HG03139 (cell line): ENCODE measurements around the gene NEXN.

Source experiments
- ATAC-seq: cut with Tn5 transposase; IDR thresholded peaks from one replicate; pipeline ENCODE4 v1.9.1; 2021; ENCODE audit not compliant: unreplicated experiment

The NEXN gene

DNA sequence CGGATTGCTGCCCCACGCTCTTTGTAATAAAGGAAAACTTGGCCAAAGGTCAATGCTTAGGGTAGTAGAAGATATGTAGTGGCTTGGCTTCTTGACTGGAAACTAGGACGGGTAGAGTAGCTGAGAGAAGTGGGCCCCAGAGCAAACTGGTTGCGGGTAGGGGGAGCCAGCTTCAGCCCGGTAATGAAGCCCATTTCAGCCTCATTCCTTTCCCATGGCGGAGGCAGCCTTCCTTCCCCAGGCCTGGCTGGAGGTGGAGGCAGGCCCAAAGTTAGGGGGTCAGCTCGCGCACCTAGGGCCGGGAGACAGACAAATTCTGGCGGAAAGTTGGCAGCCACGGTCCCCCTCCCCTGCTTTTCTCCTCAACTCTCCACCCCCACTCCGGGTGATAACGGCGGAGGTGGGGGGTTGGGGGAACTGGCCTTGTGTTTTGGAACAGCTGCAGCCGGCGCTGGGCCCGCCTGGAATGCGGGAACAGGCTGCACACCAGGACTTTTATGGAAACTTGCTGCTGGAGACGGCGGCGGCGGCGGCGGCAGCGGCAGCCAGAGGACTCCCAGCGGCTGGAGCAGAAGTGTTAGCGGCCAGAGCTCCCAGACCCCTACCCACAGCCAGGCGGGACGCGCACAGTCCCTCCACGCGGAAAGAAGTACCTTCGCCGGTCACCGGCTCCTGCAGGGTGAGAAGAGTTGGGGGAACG, at the start of gene NEXN:
NEXN (plus strand) TSS at position 544 of the 700 bp plus-strand sequence. CDS start 27,483 bp downstream, outside the sequence.
- ATAC-seq = peak; percentile 39

GRCh38 chr1:77841574-77841973, 46.9 kb upstream of the NEXN start:
- no peak for ATAC-seq

DNA sequence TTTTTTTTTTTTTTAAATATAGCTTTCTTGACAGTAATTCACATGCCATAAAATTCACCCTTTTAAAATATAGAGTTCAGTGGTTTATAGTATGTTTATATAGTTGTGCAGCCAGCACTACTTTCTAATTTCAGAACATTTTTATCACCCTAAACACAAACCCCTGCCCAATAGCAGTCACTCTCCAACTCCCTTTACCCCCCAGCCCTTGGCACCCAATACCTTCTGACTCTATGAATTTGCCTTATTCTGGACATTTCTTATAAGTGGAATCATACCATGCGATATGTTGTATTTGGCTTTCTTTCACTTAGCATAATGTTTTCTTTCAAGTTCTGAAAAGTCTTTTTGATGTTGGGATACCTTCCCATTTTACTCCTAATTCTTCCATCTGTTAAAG, 42.5 kb upstream of the NEXN start:
- ATAC-seq = no peak

GRCh38 chr1:77846966-77847365, 41.5 kb upstream of the NEXN start:
- no peak for ATAC-seq

DNA sequence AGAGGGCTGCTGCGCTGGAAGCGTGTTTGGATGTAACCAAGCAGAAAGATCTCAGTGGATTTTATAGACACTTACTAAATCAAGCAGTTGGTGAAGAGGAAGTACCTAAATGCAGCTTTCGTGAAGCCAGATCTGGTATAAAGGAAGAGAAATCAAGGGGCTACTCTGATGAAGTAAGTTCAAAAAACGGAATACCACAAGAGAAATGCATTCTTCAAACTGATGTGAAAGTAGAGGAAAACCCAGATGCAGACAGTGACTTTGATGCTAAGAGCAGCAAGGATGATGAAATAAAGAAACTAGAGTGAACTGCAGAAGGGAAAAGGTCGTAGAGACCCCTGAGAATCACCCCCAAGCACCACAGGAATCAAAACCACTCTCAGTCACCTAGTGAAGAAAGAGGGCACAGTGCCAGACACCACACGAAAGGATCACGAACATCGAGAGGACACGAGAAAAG, 40.8 kb upstream of the NEXN start:
- ATAC-seq = no peak

DNA sequence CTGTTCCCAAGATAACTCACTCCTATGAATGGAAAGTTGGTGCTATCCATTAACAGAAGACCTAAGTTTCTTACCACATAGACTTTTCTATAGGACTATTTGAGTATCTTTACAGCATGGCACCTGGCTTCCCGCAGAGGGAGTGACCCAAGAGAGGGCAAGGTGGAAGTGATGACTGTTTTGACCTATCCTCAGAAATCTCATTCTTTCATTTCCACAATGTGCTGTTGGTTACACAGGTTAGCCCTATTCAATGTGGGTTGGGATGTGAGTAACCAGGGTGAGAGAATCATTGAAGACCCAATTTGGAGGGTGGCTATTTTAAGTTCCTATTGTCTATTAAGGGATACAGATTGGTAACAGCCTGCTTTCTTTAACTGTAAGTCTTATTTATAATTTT, 38.3 kb upstream of the NEXN start:
- ATAC-seq = no peak

GRCh38 chr1:77857552-77857951, 30.9 kb upstream of the NEXN start:
- no peak for ATAC-seq

- no peak for ATAC-seq
These were observed 29.7 kb upstream of the NEXN start for GRCh38 chr1:77858725-77859124.

GRCh38 chr1:77859248-77859647, 29.2 kb upstream of the NEXN start:
- no peak for ATAC-seq

GRCh38 chr1:77866296-77866695, 22.1 kb upstream of the NEXN start:
- ATAC-seq = no peak

GRCh38 chr1:77872645-77873044, 15.8 kb upstream of the NEXN start:
- ATAC-seq = no peak

DNA sequence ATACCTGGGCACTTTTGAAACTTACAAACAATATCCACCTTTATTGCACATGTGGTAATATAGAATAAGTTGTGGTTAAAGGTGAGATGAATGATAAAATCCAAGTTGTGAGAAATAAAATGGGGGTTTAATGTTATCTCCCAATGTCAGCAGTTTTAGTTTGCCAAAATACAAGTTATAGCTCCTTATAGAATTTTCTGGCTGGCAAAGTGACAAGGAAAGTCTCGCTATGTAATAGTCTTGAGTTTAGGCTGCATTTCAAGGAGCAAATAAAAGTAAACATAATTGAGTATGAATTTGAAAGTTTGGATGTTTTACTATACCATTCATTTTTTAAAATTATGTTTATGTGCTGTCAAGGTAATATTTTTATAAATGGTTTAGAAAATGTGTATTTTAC, 15.0 kb upstream of the NEXN start:
- ATAC-seq = no peak

DNA sequence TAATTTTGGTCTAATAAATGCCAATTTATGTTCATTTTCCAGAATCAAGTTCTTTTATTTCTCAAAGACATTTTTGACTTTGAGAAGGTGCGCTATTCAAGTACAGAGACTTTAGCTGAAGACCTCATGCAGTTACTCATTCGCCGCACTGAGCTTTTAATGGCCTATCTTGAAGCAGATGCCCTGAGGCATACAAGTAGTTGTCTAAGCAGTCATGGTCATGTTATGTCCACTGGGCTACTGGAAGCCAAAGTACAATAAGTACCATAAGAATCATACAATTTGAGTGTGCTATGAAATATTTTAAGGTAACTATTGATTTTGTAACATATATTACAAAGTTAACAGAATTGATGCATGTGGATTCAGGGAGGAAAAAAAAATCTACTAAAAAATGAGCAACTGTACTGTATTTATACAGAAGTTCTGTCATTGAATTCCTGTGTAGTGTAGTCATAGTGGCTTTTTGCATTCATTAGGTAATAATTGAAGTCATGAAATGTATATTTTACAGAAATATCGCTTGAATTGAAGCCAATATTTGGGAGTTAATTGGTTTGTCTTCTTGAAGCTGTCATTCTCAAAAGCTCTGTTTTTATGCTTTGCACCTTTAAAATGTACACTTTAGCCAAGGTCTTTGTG, 13.5 kb upstream of the NEXN start:
- ATAC-seq = no peak

DNA sequence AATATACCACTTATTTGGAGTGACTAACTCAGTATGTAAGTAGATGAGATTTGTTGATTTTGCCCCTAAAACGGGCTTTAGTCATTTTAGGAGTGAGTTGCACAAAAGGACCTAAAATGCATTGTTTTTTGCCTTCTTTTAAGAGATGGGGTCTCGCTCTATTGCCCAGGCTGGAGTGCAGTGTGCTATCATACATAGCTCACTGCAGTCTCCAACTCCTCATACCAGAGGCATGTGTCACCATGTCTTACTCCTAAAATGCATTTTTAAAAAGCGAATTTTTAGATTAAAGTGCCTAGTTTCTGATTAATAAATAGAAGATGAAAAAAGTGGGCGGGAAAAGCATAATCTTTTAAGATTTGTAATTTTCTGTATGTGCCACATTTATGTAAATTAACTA, 11.5 kb upstream of the NEXN start:
- ATAC-seq = no peak

DNA sequence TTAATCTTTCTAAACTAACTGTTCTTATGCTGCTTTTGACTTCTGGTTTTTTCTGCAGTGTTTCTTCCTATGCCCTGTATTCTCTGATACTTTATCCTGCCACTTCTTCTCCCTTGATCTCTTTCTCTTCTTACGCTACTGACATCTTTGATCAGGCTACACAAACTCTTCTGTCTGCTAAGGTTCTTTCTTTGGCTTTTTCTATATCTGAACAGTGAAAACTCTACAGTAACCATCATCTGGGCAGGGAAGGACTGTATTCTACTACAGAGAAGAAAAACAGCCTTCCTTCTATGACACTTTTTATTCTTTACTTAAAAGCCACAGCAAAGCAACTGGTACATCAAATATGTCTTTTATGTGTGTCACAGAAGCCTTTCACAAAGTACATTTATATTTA, 7.4 kb upstream of the NEXN start:
- no peak for ATAC-seq

GRCh38 chr1:77882411-77882810, 6.0 kb upstream of the NEXN start:
- no peak for ATAC-seq

- ATAC-seq = peak; percentile 74
These were observed 588 bp downstream of the NEXN start for GRCh38 chr1:77888781-77889642.

GRCh38 chr1:77889671-77890070, 1.2 kb downstream of the NEXN start:
- no peak for ATAC-seq

GRCh38 chr1:77891200-77891599, 2.8 kb downstream of the NEXN start:
- no peak for ATAC-seq

GRCh38 chr1:77899647-77900320, 11.4 kb downstream of the NEXN start:
- ATAC-seq = no peak

GRCh38 chr1:77900687-77901293, 12.4 kb downstream of the NEXN start:
- no peak for ATAC-seq
